HepG2 (cell line): ENCODE measurements around the gene NIP7. TPM values are rescaled to one million over a fixed set of nuclear protein-coding genes. Genes with fewer than 3 reads are reported as not detected.

Experiments used
- ARID5B ChIP-seq: IDR thresholded peaks from 2 replicates; pipeline ENCODE4 v1.4.0; 2020; ENCODE audit warnings: mild to moderate bottlenecking, missing genetic modification reagents
- BORCS8-MEF2B ChIP-seq: sonication (generic); formaldehyde crosslinking; IDR thresholded peaks from 2 replicates; pipeline ENCODE4 v1.8.0; 2022; ENCODE audit warnings: mild to moderate bottlenecking, missing genetic modification reagents
- CHD4 ChIP-seq: fragments of 200-600 bp; sonication (generic); IDR thresholded peaks from 2 replicates; pipeline ENCODE4 v1.7.0; 2017; ENCODE audit warnings: mild to moderate bottlenecking, low read length, borderline replicate concordance
- FOXA3 ChIP-seq: IDR thresholded peaks from 2 replicates; pipeline ENCODE4 v1.6.1; 2016; ENCODE audit warnings: missing genetic modification reagents, missing compliant biosample characterization
- GPN1 ChIP-seq: sonication (generic); formaldehyde crosslinking; IDR thresholded peaks from 2 replicates; pipeline ENCODE4 v1.5.1; 2020; ENCODE audit warnings: missing genetic modification reagents, borderline replicate concordance
- MAZ ChIP-seq, 2 experiments: sonication (generic) in 1 of 2; formaldehyde crosslinking in 1 of 2; IDR thresholded peaks; 2 replicates each; pipeline versions ENCODE4 v1.5.0 to v1.6.1; 2012 to 2020; ENCODE audit warnings: low read depth in 2 of 2, mild to moderate bottlenecking in 2 of 2, borderline replicate concordance in 1 of 2, improper control_type of control experiment in 1 of 2, low read length in 1 of 2, missing genetic modification reagents in 1 of 2, moderate library complexity in 1 of 2
- MEIS2 ChIP-seq: sonication (generic); formaldehyde crosslinking; IDR thresholded peaks from 2 replicates; pipeline ENCODE4 v1.9.0; 2021; ENCODE audit warnings: mild to moderate bottlenecking, missing genetic modification reagents
- NONO ChIP-seq, 2 experiments: fragments of 450-650 bp in 1 of 2; sonication (generic) in 1 of 2; formaldehyde crosslinking in 1 of 2; IDR thresholded peaks in 1 of 2; conservative IDR thresholded peaks in 1 of 2; 2 replicates each; pipeline versions ENCODE4 v1.6.1 to v1.8.0; 2017 to 2022; ENCODE audit warnings: mild to moderate bottlenecking in 1 of 2, missing genetic modification reagents in 1 of 2, moderate library complexity in 1 of 2
- PAXIP1 ChIP-seq: sonication (generic); formaldehyde crosslinking; conservative IDR thresholded peaks from 2 replicates; pipeline ENCODE4 v1.4.0; 2020; ENCODE audit warnings: mild to moderate bottlenecking, missing genetic modification reagents, moderate library complexity
- PHF21A ChIP-seq: sonication (generic); formaldehyde crosslinking; IDR thresholded peaks from 2 replicates; pipeline ENCODE4 v1.5.0; 2020; ENCODE audit warnings: mild to moderate bottlenecking, missing genetic modification reagents
- SMAD9 ChIP-seq: sonication (generic); formaldehyde crosslinking; IDR thresholded peaks from 2 replicates; pipeline ENCODE4 v1.5.1; 2020; ENCODE audit warnings: mild to moderate bottlenecking, missing genetic modification reagents
- SMYD3 ChIP-seq: sonication (generic); formaldehyde crosslinking; IDR thresholded peaks from 2 replicates; pipeline ENCODE4 v1.8.1; 2023; ENCODE audit warnings: mild to moderate bottlenecking, missing genetic modification reagents
- SRF ChIP-seq: IDR thresholded peaks from 2 replicates; pipeline ENCODE4 v1.6.1; 2011; ENCODE audit warnings: mild to moderate bottlenecking, low read depth, low read length, moderate library complexity
- STAT6 ChIP-seq: sonication (generic); formaldehyde crosslinking; IDR thresholded peaks from 2 replicates; pipeline ENCODE4 v1.4.0; 2020; ENCODE audit warnings: missing genetic modification reagents, mild to moderate bottlenecking, borderline replicate concordance
- TARDBP ChIP-seq: sonication (generic); formaldehyde crosslinking; IDR thresholded peaks from 2 replicates; pipeline ENCODE4 v1.8.0; 2022; ENCODE audit warnings: mild to moderate bottlenecking, missing genetic modification reagents
- ZNF350 ChIP-seq: sonication (generic); formaldehyde crosslinking; IDR thresholded peaks from 2 replicates; pipeline ENCODE4 v1.4.0; 2020; ENCODE audit warnings: mild to moderate bottlenecking, low read depth, missing genetic modification reagents, borderline replicate concordance
- ZNF781 ChIP-seq: sonication (generic); formaldehyde crosslinking; IDR thresholded peaks from 2 replicates; pipeline ENCODE4 v1.5.1; 2020; ENCODE audit warnings: borderline replicate concordance, mild to moderate bottlenecking, missing genetic modification reagents; ENCODE audit errors: not compliant biosample characterization
- polyA plus RNA-seq, 8 experiments: library from polyadenylated mRNA; depleted of rRNA in 3 of 8; stranded (reverse) in 7 of 8; unstranded in 1 of 8; fragments of >200 nt; fragmentation: Illumina TruSeq in 4 of 8; extraction: Trizol in 4 of 8; gene quantifications; 2 replicates each; pipeline versions ENCODE4 v1.2.1 to v1.2.3, GENCODE V29; 2011 to 2016; ENCODE audit warnings: low read depth in 4 of 8, missing spikeins in 1 of 8, mixed read lengths in 1 of 8; ENCODE audit not compliant: insufficient read depth in 1 of 8
- total RNA-seq, 5 experiments: library from RNA; depleted of rRNA; stranded (reverse); fragments of >200 nt; fragmentation: Illumina TruSeq; extraction: Trizol; gene quantifications; 2 replicates each; pipeline ENCODE4 v1.2.3, GENCODE V29; 2016; ENCODE audit warnings: low read depth in 1 of 5

Gene NIP7
- total and polyA plus RNA-seq, 2 of the 13 experiments (the other 11 are each of a cell fraction or from before 2014, with no cell fraction given), result 15.3 to 114 TPM

GRCh38 chr16:69351309-69352027 lies 11.9 kb downstream of the NIP7 start, which contains the start of gene TMED6 (continued):
- TF ChIP-seq TARDBP (CRISPR knock-in tag) (peak; percentile 42; the same call in 1 of the 2 replicates), FOXA3 (peak; percentile 37; the same call in 1 of the 2 replicates), ZNF781 (CRISPR knock-in tag) (peak; percentile 60), SMYD3 (CRISPR knock-in tag) (0 out of 2 replicates have a peak, but pooled peaks have one; percentile 55), ZNF350 (CRISPR knock-in tag) (peak; percentile 73; the same call in 1 of the 2 replicates), ARID5B (CRISPR knock-in tag) (peak; percentile 52; the same call in 1 of the 2 replicates), SRF (peak; percentile 68; the same call in 1 of the 2 replicates), PHF21A (0 out of 2 replicates have a peak, but pooled peaks have one; percentile 48), STAT6 (CRISPR knock-in tag) (no peak), GPN1 (CRISPR knock-in tag) (no peak), BORCS8-MEF2B (CRISPR knock-in tag) (peak; percentile 80; the same call in 1 of the 2 replicates), MEIS2 (CRISPR knock-in tag) (0 out of 2 replicates have a peak, but pooled peaks have one; percentile 41), MAZ (IDR thresholded peaks at IDR 0.05; ENCODE audit: borderline replicate concordance, low read depth, low read length) (no peak), MAZ (CRISPR knock-in tag; IDR thresholded peaks at IDR 0.05; ENCODE audit: low read depth) (0 out of 2 replicates have a peak, but pooled peaks have one; percentile 34), PAXIP1 (peak; percentile 44; the same call in 1 of the 2 replicates), SMAD9 (CRISPR knock-in tag) (no peak), CHD4 (no peak), NONO (IDR thresholded peaks at IDR 0.05) (no peak), NONO (CRISPR knock-in tag; conservative IDR thresholded peaks at IDR 0.05) (0 out of 2 replicates have a peak, but pooled peaks have one; percentile 58)
